Measurements from ENCODE around the gene ZNF655.
"Not testable (repeated sequence)": the region's sequence is repeated elsewhere in the genome, so short reads cannot be mapped to it uniquely, and the experiment has no call there.

ZNF655 gene, protein sequence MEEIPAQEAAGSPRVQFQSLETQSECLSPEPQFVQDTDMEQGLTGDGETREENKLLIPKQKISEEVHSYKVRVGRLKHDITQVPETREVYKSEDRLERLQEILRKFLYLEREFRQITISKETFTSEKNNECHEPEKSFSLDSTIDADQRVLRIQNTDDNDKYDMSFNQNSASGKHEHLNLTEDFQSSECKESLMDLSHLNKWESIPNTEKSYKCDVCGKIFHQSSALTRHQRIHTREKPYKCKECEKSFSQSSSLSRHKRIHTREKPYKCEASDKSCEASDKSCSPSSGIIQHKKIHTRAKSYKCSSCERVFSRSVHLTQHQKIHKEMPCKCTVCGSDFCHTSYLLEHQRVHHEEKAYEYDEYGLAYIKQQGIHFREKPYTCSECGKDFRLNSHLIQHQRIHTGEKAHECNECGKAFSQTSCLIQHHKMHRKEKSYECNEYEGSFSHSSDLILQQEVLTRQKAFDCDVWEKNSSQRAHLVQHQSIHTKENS

DNA sequence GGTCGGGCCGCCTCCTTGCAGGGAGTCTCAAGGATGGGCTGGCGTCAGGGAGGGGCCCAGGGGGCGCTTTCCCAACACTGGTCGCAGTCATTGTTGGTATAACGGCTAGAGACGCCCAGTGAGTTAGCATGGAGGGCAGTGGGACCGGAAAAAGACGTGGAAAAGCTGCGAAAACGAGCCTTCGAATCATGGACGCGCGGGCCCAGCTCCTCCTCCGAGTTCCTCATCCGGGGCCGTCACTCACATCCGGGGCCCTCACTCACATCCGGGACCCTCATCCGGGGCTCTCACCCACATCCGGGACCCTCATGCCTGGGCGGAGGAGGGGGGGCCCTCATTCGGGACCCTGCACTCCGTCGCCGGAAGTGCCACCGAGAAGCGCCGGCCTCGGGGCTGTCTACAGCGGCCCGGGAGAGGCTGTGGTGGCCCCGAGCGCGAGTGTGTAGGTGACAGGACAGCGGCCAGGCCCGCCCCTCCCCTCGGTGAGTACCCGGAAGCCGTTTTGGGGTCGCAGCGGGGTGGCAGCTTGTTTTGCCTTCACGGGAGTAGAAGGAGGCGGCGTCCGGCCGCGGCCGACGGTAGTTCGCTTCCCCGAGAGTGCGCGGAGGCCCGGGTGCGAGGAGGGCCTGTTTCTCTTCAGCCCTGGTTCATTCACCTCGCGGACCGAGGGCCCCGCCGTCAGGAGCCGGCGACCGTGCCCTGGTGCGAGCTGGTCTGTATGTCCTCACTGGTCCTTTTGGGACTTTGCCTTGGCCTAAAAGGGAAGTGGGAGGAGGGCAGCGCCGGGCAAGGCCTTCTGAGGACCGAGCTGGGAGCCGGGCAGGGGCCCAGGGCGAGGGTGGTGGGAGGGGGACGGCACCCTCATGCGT is at the start of gene ZNF655:
ZNF655 (plus strand) TSS at position 337 of the 869 bp plus-strand sequence. CDS start 1,918 bp downstream, outside the sequence.
- DNase-seq (ENCODE audit: low read depth in 2 of 2): peak; percentile 75 to 77

DNA sequence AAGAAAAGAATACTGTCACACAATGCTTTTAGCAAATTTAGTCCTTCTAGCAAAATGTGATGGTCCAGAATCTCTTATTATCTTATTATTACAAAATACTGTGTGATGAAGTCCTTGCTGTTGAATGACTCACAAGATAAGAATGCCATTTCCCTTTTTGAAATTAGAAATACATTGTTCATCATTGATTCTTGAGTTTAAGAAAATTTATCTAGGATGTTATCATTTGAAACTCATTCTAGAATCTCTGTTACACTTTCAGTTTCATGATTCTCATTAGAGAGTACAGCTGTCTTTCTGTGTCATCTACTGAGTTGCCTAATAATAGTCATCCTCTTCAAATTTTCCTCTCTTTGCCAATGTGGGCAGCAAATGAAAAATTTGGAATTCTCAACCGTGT is 44.4 kb upstream of the ZNF655 start:
- DNase-seq (ENCODE audit: low read depth in 2 of 2): no peak

DNA sequence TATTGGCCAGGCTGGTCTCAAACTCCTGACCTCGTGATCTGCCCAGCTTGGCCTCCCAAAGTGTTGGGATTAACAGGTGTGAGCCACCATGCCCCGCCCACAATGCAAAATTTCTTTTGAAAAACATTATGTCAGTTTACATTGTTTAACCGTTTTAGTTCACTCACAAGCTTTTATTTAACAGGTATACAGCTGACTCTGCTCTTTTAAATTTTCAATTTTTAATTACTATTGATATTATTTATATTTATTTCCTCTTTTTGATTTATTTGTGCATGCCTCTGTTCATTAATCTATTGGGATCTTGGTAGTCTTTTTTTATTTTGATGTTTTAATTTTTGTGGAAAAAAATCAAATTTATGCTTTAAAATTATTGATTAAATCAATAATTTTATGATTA is 37.0 kb upstream of the ZNF655 start:
- no peak for DNase-seq (ENCODE audit: low read depth in 2 of 2)

DNA sequence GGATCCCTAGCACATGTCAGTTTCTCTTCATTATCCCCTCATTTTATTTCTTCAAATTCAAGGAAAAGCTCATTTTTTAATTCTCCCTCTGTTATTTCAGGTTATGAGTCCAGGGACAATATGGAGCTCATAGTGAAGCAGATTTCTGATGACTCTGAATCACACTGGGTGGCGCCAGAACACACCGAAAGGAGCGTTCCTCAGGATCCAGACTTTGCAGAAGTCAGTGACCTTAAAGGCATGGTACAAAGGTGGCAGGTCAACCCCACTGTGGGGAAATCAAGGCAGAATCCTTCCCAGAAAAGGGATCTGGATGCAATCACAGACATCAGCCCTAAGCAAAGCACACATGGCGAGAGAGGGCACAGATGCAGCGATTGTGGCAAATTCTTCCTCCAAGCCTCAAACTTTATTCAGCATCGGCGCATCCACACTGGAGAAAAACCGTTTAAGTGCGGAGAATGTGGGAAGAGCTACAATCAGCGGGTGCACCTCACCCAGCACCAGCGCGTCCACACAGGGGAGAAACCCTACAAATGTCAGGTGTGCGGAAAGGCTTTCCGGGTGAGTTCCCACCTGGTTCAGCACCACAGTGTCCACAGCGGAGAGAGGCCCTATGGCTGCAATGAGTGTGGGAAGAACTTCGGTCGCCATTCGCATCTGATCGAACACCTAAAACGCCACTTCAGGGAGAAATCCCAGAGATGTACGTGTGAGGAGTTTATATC is 32.6 kb upstream of the ZNF655 start:
- DNase-seq (ENCODE audit: low read depth in 2 of 2): no peak

DNA sequence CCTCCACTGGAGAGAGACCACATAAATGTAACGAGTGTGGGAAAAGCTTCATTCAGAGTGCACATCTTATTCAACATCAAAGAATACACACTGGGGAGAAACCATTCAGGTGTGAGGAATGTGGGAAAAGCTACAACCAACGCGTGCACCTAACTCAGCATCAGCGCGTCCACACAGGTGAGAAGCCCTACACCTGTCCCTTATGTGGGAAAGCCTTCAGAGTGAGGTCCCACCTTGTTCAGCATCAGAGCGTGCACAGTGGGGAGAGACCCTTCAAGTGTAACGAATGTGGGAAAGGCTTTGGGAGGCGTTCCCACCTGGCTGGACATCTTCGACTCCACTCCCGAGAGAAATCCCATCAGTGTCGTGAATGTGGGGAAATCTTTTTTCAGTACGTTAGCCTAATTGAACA is 27.1 kb upstream of the ZNF655 start:
- no peak for DNase-seq (ENCODE audit: low read depth in 2 of 2)

DNA sequence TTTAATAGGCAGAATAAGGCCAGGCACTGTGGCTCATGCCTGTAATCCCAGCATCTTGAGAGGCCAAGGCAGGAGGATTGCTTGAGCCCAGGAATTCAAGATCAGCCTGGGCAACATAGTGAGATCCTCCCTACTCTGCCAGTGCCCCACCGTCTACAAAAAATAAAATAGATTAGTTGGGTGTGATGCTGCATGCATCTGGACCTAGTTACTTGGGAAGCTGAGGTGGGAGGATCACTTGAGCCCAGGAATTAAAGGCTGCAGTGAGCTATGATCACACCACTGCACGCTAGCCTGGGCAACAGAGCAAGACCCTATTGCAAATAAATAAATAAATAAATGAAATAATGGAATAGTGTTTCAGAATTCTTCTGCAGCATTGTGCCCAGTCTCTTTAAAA is 22.8 kb upstream of the ZNF655 start:
- DNase-seq (ENCODE audit: low read depth in 2 of 2): no peak

DNA sequence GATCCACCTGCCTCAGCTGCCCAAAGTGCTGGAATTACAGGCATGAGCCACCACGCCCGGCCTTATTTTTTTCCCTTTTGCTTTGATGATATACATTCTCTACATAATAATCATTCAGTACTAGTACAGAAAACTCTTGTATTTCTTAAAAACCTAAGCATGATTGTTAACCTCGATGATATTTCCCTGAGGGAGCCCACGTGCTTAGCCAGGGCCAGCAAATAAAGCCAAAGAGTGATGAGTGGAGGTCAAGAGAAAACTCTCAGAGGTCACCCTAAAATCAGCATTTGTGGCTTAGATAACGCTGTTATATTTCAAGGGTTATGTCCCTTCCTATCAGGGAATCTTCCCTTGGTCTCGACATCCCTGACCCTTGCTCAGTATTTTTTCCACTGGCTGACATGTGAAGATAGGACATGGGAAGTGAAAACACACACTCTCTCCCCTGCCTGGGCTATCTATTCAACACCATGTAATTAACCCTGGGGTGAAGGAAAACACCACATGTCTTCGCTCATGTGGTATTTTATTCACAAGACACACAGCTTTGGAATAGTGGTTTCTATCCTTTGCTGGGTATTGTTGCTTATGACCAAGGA is 19.1 kb upstream of the ZNF655 start:
- no peak for DNase-seq (ENCODE audit: low read depth in 2 of 2)

DNA sequence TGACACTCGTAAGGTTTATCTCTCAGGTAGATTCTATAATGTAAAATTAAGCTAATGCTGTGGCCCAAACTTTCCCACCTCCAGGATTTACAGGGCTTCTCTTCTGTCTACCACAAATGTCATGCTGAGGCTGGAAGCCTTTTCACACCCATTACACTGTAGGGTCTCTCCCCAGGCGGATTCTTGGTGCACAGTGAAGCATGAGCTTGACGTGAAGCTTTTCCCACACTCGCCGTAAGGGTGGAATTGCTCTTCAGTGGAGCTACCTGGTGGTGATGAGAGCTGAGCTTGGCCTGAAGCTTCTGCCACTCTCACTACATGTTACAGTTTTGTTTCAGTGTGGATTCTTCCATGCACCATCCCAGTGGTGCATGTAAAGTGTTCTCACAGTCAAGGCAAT is 17.9 kb upstream of the ZNF655 start:
- DNase-seq (ENCODE audit: low read depth in 2 of 2): no peak

DNA sequence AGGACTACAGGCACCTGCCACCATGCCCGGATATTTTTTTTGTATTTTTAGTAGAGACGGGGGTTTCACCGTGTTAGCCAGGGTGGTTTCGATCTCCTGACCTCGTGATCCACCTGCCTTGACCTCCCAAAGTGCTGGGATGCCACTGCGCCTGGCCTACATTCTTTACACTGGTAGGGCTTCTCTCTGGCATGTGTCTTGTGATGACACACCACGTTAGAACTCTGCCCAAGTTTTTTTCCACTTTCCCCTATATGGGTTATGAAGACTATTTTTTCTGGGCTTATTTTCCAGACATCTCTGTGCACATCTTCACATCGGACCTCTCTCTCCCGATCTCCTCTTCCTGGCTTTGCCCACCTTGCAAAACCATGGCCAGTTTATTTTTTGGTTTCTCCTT is 17.2 kb upstream of the ZNF655 start:
- no peak for DNase-seq (ENCODE audit: low read depth in 2 of 2)

DNA sequence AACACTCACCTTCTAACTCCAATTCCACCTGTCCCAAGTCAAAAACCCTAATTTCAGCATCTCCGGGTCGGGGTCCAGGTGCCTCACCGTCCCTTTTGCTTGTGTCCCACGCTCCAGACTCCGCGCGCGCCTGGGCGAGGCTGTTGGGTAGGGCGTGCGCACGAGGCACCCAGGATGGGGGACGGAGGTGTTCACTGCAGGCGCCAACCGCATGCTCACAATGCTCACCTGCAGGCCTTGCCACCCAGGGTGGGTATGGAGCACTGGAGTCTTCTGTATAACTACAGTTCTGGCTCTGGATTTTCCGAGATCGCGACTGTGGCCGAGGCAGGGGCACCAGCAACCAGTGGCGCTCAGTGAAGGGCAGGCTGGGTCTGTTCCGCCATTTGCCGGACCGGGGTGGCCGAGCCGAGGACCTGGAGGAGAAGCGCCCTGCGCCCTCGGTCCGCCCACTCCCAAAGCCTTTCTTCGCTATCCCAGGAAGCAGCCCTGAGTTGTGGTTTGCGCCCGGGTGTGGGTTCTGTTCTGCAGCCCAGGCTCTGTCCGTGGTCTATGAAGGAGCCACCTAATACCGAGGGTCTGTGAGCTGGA is 15.3 kb upstream of the ZNF655 start:
- DNase-seq (ENCODE audit: low read depth in 2 of 2): no peak

DNA sequence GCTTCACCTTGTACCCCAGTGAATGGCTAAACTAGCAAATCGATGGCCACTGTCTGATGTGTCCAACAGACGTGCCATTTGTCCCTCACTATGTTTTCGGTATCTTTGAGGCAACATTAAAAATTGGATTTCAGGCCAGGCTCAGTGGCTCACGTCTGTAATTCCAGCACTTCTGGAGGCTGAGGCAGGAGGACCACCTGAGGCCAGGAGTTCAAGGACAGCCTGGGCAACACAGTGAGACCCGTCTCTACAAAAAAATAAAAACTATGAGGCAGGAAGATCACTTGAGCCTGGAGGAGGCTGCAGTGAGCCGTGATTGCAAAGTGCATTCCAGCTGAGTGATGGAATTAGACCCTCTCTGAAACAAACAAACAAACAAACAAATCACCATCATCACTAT is 14.5 kb upstream of the ZNF655 start:
- no peak for DNase-seq (ENCODE audit: low read depth in 2 of 2)

DNA sequence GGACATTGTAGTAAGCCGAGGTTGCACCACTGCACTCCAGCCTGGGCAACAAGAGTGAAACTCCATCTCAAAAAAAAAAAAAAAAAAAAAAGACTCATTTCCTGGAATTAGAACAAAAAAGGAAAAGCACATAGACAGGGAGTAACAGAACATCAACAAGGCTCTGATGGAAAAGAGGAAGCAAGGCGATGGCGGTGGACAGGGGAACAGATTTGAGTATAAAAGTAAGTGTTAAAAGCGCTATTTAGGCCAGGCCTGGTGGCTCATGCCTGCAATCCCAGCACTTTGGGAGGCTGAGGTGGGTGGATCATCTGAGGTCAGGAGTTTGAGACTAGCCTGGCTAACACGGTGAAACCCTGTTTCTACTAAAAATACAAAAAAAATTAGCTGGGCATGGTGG is 13.1 kb upstream of the ZNF655 start:
- not testable (repeated sequence) for DNase-seq (ENCODE audit: low read depth in 2 of 2)

DNA sequence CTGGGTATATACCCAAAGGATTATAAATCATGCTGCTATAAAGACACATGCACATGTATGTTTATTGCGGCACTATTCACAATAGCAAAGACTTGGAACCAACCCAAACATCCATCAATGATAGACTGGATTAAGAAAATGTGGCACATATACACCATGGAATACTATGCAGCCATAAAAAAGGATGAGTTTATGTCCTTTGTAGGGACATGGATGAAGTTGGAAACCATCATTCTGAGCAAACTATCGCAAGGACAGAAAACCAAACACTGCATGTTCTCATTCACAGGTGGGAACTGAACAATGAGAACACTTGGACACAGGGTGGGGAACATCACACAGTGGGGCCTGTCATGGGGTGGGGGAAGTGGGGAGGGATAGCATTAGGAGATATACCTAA is 8.9 kb upstream of the ZNF655 start:
- not testable (repeated sequence) for DNase-seq (ENCODE audit: low read depth in 2 of 2)

DNA sequence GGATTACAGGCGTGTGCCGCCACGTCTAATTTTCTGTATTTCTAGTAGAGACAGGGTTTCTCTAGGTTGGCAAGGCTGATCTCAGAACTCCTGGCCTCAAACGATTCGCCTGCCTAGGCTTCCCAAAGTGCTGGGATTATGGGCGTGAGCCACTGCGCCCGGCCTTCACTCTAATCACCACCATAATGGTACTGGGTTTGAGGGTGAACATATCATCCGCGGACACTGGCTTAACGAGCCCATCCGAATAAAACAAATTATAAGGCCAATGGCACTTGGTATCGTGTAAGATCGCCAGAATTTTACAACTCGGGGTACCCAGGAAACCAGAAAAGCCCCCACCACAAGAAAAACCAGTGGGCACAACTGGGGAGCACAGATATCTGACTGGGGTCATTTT is 7.1 kb upstream of the ZNF655 start:
- no peak for DNase-seq (ENCODE audit: low read depth in 2 of 2)

DNA sequence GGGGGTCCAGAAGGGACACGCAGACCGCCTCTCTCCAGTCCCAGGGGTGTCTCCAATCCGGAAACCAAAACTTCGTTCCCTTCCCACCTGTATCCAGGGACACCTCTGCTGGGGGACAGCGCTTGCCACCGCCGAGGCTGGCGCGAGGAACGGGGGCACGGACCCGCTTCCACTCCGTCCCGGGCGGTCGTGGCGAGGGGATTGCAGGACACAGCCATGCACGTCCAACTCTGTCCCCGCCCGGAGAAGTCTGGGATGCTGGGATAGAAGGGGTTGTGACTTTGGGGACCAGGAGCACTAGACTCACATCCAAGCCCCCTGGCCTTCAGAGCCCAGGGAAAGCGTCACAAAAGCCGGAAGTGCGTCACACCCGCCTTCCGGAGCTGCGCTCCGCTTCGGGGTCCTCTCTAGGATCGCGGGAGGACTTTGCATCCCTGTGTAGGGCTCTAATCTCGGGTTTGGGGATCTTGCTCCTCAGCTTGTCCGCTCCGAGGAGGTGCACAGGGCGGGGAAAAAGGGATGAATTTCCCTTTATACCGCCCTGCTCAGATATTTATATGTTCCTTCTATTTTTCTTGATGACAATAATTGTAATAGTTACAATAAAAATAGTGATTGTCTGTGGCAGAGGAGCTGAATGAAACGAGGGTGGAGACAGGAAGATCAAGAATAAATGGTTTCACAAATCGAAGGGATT is 6.5 kb upstream of the ZNF655 start, which contains the start of gene FAM200A:
FAM200A (minus strand) TSS at position 348 of the 697 bp plus-strand sequence. CDS start 3,707 bp downstream, outside the sequence.
- peak; percentile 82 to 85 for DNase-seq (ENCODE audit: low read depth in 2 of 2)

DNA sequence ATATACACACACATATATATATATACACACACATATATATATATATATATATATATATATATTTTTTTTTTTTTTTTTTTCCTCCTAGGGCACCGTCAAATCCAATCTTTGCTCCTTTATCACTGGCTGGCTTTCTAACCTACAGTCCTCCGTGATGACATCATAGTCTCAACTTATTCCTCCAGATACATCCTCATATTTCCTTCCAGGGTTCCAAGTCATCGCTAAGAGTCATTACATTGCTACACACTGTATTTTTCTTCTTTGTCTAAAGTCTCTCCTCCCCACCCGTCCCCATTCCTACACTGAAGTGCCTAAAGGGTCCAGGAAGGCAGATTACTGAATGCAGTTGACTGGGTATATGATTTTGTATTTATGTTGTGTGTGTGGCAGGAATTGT is 5.4 kb upstream of the ZNF655 start:
- no peak for DNase-seq (ENCODE audit: low read depth in 2 of 2)

DNA sequence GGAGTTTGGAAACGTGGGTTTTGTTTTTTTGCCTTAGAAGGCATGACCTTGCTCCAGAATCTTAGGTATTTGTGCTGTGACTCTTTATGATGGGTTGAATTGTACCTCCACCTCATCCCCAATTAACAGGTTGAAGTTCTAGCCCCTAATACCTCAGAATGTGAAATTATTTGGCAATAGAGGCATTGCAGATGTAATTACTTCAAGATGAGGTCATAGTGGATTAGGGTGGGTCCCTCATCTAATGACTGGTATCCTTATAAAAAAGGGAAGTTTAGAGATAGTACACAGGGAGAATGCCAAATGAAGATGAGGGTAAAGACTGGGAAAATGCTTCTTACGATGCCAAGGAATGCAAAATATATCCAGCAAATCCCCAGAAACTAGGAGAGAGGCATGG is 3.5 kb upstream of the ZNF655 start:
- DNase-seq (ENCODE audit: low read depth in 2 of 2): no peak

DNA sequence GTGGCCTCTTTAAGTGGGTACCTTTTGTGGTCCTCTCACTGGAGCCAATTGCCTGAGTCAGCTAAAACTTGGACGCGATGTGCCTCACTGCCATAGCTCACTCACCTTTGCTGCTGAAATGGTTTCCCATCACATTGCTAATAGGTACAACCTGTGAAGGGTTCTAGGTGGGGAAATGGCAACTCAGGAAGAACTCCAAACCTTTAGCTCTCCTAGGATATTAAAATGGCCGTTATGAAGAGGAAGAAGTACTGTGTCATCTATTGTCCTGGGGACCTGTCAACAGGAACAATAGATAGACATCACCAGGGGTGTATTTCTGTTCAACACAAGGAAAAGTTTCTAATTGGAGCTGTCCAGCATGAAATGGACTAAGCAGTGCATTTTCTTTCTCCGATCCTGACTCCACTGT is 1.2 kb upstream of the ZNF655 start:
- no peak for DNase-seq (ENCODE audit: low read depth in 2 of 2)

DNA sequence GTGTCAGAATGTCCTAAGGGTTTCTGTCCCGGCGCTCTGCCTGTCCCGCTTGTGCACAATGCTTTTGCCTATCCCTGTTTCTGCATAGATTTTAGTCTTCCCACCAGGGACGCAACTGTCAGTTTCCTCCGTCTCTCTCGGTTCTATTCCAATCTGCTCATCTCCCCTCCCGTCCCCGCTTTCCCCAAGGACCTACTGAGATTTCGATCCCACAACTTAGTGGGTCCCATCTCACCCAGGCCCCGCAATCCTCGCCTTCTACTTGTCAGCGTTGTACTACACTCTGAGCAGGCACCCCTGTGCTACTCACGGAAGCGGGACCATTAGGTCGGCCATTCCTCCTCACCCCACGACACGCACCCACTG is 519 bp upstream of the ZNF655 start:
- DNase-seq (ENCODE audit: low read depth in 2 of 2): no peak

DNA sequence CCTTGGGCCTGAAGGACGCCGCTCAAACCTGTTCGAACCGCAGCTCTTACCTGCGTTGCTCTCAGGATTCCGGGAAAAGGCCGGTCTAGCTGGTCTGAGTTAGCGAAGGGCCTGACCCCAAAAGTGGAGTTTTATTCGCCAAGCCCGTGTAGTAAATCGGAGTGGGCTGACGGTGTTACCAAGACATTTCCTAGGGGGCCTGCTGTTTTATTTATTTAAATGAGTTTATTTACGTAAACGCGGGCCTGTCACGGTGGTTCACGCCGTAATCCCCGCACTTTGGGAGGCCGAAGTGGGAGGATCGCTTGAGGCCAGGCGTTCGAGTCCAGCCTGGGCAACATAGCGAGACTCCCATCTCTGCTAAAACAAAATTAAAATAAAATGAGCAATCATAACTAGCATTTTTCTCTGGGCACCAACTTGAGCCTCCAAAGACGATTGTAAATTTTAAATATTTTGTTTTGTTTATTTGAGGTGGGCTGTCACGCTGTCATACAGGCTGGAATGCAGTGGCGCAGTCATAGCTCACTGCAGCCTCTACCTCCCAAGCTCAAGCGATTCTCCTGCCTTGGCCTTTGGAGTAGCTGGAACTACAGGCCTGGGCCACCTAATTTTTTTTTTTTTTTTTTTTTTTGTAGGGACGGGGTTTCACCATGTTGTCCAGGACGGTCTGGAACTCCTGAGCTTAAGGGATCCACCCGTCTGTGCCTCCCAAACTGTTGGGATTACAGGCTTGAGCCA is 903 bp downstream of the ZNF655 start:
- DNase-seq (ENCODE audit: low read depth in 2 of 2): no peak

Data from fibroblast of skin of left biceps (primary cell).